Kidney epithelial cell (primary cell): ENCODE measurements around the gene IPCEF1. TPM values are rescaled to one million over a fixed set of nuclear protein-coding genes. Genes with fewer than 3 reads are reported as not detected.

Source experiments
- DNase-seq: peaks from one replicate; pipeline ENCODE4 v3.0.0-alpha.2; 2010; ENCODE audit warnings: low read depth
- H3K27me3 ChIP-seq: 2 replicates; pipeline ENCODE4 v1.6.0; 2011; ENCODE audit warnings: low read length; ENCODE audit not compliant: control insufficient read depth, insufficient read depth
- H3K36me3 ChIP-seq: 2 replicates; pipeline ENCODE4 v1.5.1; 2011; ENCODE audit warnings: low read length; ENCODE audit not compliant: control insufficient read depth, insufficient read depth
- H3K4me3 ChIP-seq: 2 replicates; pipeline ENCODE4 v1.5.1; 2011; ENCODE audit warnings: low read depth, mild to moderate bottlenecking, control low read depth, low read length
- CTCF ChIP-seq: IDR thresholded peaks from 2 replicates; pipeline ENCODE4 v1.5.1; 2011; ENCODE audit warnings: mild to moderate bottlenecking, moderate library complexity, low read length, control low read depth, inconsistent platforms; ENCODE audit not compliant: insufficient read depth, poor library complexity, severe bottlenecking
- total RNA-seq: library from RNA; depleted of rRNA; stranded (reverse); fragments of >200 nt; gene quantifications from 2 replicates; pipeline ENCODE4 v1.2.3, GENCODE V29; 2015

Gene IPCEF1
- total RNA-seq, 1 donor from 2014 or later: 1.0 TPM

GRCh38 chr6:154292066-154292465, 64.5 kb downstream of the IPCEF1 start:
- Histone ChIP-seq H3K4me3 (no peak overlapping the region), H3K27me3 (no peaks in the 10 kb centered on the region), H3K36me3 (no peaks in the 10 kb centered on the region)
- TF ChIP-seq CTCF: no peak
- DNase-seq: no peak

DNA sequence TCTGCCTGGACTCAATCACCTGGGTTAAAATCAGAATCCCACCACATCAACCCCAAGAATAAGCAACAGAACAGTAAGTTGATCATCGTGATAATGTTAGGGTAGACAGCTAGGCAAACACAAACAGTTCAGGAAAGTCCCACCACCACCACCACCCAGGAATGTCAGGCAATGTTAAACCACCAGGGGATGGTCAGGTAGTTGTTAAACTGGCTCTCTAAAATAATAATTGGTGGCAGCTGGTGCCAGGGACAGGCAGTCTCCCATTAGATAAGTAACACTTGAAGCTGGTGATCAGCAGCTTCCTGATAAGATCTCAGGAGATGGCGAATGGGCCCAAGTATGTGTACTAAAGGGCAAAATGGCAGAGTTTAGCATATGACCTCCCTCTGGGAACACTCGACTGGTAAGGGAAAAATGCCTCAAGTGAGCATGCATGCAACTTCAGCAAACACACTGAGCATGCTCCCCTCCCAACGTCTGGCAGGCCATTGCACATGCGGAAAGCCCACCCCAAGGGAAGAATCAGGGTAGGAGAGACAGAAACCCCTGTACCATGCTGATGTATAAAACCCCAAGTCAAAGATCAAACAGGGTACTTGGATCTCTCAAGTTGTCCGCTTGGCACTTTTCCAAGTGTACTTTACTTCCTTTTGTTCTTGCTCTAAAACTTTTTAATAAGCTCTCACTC, 66.6 kb downstream of the IPCEF1 start:
- H3K27me3 ChIP-seq: no peaks in the 10 kb centered on the region
- no peak for TF ChIP-seq CTCF
- DNase-seq: no peak
- H3K36me3 ChIP-seq: no peaks in the 10 kb centered on the region
- no peak overlapping the region for H3K4me3 ChIP-seq

- DNase-seq: no peak
- H3K4me3 ChIP-seq: no peak overlapping the region
- TF ChIP-seq CTCF: no peak
These were observed 70.8 kb downstream of the IPCEF1 start for GRCh38 chr6:154285826-154286225.

GRCh38 chr6:154284313-154284853, 72.2 kb downstream of the IPCEF1 start:
- no peak for DNase-seq

More at GRCh38 chr6:154285826-154286225, 70.8 kb downstream of the IPCEF1 start:
- Histone ChIP-seq H3K27me3 (no peaks in the 10 kb centered on the region), H3K36me3 (no peaks in the 10 kb centered on the region)

DNA sequence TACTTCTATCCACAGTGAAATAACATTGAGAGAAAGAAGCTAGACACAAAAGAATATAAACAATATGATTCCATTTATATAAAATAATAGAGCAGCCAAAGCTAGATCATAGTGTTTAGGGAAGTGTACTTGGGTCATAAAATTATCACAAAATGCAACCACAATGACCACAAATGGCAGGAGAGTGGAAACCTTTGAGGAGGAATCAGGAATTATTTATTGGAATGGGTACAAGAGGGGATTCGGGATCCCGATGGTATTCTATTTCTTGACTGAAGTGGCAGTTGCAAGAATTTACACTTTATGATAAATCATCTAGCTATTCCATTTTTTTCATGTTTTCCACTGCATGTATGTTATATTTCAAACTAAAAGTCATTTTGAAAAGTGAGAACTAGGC, 76.1 kb downstream of the IPCEF1 start:
- H3K4me3 ChIP-seq: no peak overlapping the region
- TF ChIP-seq CTCF: no peak
- DNase-seq: no peak
- H3K36me3 ChIP-seq: no peaks in the 10 kb centered on the region
- no peaks in the 10 kb centered on the region for H3K27me3 ChIP-seq

More at GRCh38 chr6:154284313-154284853, 72.2 kb downstream of the IPCEF1 start:
- TF ChIP-seq CTCF: no peak
- Histone ChIP-seq H3K4me3 (no peak overlapping the region), H3K27me3 (no peaks in the 10 kb centered on the region), H3K36me3 (no peaks in the 10 kb centered on the region)

- DNase-seq: no peak
- H3K36me3 ChIP-seq: no peaks in the 10 kb centered on the region
- no peaks in the 10 kb centered on the region for H3K27me3 ChIP-seq
- no peak for TF ChIP-seq CTCF
- no peak overlapping the region for H3K4me3 ChIP-seq
These were observed 79.0 kb downstream of the IPCEF1 start for GRCh38 chr6:154277629-154278017.
